Mesendoderm (in vitro differentiated cells): ENCODE results near the gene FAM200C.

ENCODE experiments used
- DNase-seq: peaks from one replicate; pipeline ENCODE4 v3.0.0; 2013
- H2AK5ac ChIP-seq: 2 replicates; pipeline ENCODE4 v1.6.1; 2013; ENCODE audit warnings: low read length, inconsistent platforms
- H2BK120ac ChIP-seq: 2 replicates; pipeline ENCODE4 v1.6.1; 2013; ENCODE audit warnings: low read depth, mild to moderate bottlenecking, low read length, moderate library complexity, mixed read lengths
- H2BK15ac ChIP-seq: replicated peaks from 2 replicates; pipeline ENCODE4 v1.6.1; 2013; ENCODE audit warnings: low read depth, mild to moderate bottlenecking, moderate library complexity
- H2BK5ac ChIP-seq: 2 replicates; pipeline ENCODE4 v1.6.1; 2013; ENCODE audit warnings: low read length, inconsistent platforms
- H3K18ac ChIP-seq: 2 replicates; pipeline ENCODE4 v1.6.1; 2013; ENCODE audit warnings: mild to moderate bottlenecking, low read length, mixed read lengths
- H3K23ac ChIP-seq: one replicate; pipeline ENCODE4 v1.6.1; 2013; ENCODE audit warnings: low read length
- H3K27ac ChIP-seq: 2 replicates; pipeline ENCODE4 v1.5.1; 2013; ENCODE audit warnings: low read depth, mild to moderate bottlenecking, inconsistent platforms, low read length, moderate library complexity
- H3K27me3 ChIP-seq: 2 replicates; pipeline ENCODE4 v1.6.1; 2013; ENCODE audit warnings: low read length, control low read depth, mild to moderate bottlenecking, inconsistent platforms; ENCODE audit not compliant: insufficient read depth, poor library complexity
- H3K36me3 ChIP-seq: 2 replicates; pipeline ENCODE4 v1.6.1; 2013; ENCODE audit warnings: low read length, inconsistent platforms; ENCODE audit not compliant: control insufficient read depth, insufficient read depth
- H3K4ac ChIP-seq: one replicate; pipeline ENCODE4 v1.6.1; 2013; ENCODE audit warnings: low read depth, mild to moderate bottlenecking, low read length, moderate library complexity
- H3K4me1 ChIP-seq: 2 replicates; pipeline ENCODE4 v1.6.1; 2013; ENCODE audit warnings: low read depth, low read length, inconsistent platforms; ENCODE audit not compliant: control insufficient read depth
- H3K4me2 ChIP-seq: 2 replicates; pipeline ENCODE4 v1.6.1; 2013; ENCODE audit warnings: low read length
- H3K4me3 ChIP-seq: 2 replicates; pipeline ENCODE4 v1.5.1; 2013; ENCODE audit warnings: mild to moderate bottlenecking, low read length
- H3K56ac ChIP-seq: one replicate; pipeline ENCODE4 v1.6.1; 2013; ENCODE audit warnings: low read length
- H3K79me1 ChIP-seq: 2 replicates; pipeline ENCODE4 v1.6.1; 2013; ENCODE audit warnings: low read length, inconsistent platforms
- H3K79me2 ChIP-seq: 2 replicates; pipeline ENCODE4 v1.6.1; 2013; ENCODE audit warnings: mild to moderate bottlenecking, low read length; ENCODE audit not compliant: control insufficient read depth, insufficient read depth
- H3K9ac ChIP-seq: 2 replicates; pipeline ENCODE4 v1.6.1; 2013; ENCODE audit warnings: low read length, inconsistent platforms
- H4K5ac ChIP-seq: one replicate; pipeline ENCODE4 v1.6.1; 2013; ENCODE audit warnings: low read length
- H4K8ac ChIP-seq: one replicate; pipeline ENCODE4 v1.6.1; 2013; ENCODE audit warnings: low read depth, mild to moderate bottlenecking, control low read depth, low read length, moderate library complexity
- WGBS: extraction: QIAGEN DNeasy Blood & Tissue Kit; methylation state at CpG from one replicate; pipeline ENCODE4 v1.1.7; 2013; ENCODE audit warnings: low lambda C conversion rate, missing lambda C conversion rate; ENCODE audit not compliant: insufficient coverage; ENCODE audit errors: extremely low coverage; 5-methylcytosine and 5-hydroxymethylcytosine counted together

Gene FAM200C

GRCh38 chr5:160371294-160371693 lies 28.6 kb downstream of the FAM200C start:
- Histone ChIP-seq H3K79me1 (no peaks in the 10 kb centered on the region), H3K4me3 (no peak overlapping the region), H2BK15ac (no peak overlapping the region), H4K5ac (no peak overlapping the region), H3K79me2 (no peaks in the 10 kb centered on the region), H3K23ac (no peak overlapping the region), H2AK5ac (no peak overlapping the region), H3K27ac (no peak overlapping the region), H3K18ac (no peak overlapping the region), H3K36me3 (no peaks in the 10 kb centered on the region), H3K56ac (no peak overlapping the region), H4K8ac (no peak overlapping the region), H3K4me2 (no peak overlapping the region), H3K4ac (no peak overlapping the region), H3K27me3 (peaks cover 8% of the 10 kb centered on the region), H2BK120ac (no peak overlapping the region), H3K9ac (no peak overlapping the region), H2BK5ac (no peak overlapping the region), H3K4me1 (peaks cover 3% of the 10 kb centered on the region)
- DNase-seq, result no peak

- Histone ChIP-seq H3K79me1 (no peaks in the 10 kb centered on the region), H4K5ac (no peak overlapping the region), H3K27me3 (peaks cover 8% of the 10 kb centered on the region), H3K4ac (no peak overlapping the region), H3K56ac (peak overlapping the region; percentile 12), H3K23ac (no peak overlapping the region), H3K27ac (no peak overlapping the region), H2BK15ac (no peak overlapping the region), H3K9ac (peak overlapping the region; percentile 38), H2BK120ac (no peak overlapping the region), H2BK5ac (no peak overlapping the region), H2AK5ac (no peak overlapping the region), H3K36me3 (no peaks in the 10 kb centered on the region), H3K4me2 (peak overlapping the region; percentile 54), H4K8ac (no peak overlapping the region), H3K18ac (no peak overlapping the region), H3K4me1 (peaks cover 3% of the 10 kb centered on the region), H3K79me2 (no peaks in the 10 kb centered on the region), H3K4me3 (peak overlapping the region; percentile 14)
- 100% methylated on average over 1 of the region's 12 CpGs for WGBS
- DNase-seq, result no peak
These were observed 29.2 kb downstream of the FAM200C start for GRCh38 chr5:160370713-160371034.

GRCh38 chr5:160369990-160370712 lies 29.7 kb downstream of the FAM200C start, which contains the start of gene C1QTNF2:
Gene C1QTNF2 (minus strand): TSS chr5:160370626. CDS start chr5:160355011, 15,615 bp downstream.
- Histone ChIP-seq H3K4ac (no peak within 1 kb of the TSS), H2AK5ac (no peak within 1 kb of the TSS), H2BK15ac (no peak within 1 kb of the TSS), H3K27ac (no peak within 1 kb of the TSS), H3K56ac (peak within 1 kb of the TSS; percentile 71), H3K23ac (no peak within 1 kb of the TSS), H4K5ac (no peak within 1 kb of the TSS), H3K4me3 (peak within 1 kb of the TSS; percentile 14), H3K18ac (no peak within 1 kb of the TSS), H3K4me1 (peaks cover 3% of the 10 kb centered on the region), H3K9ac (peak within 1 kb of the TSS; percentile 38), H3K79me2 (no peaks in the 10 kb centered on the region), H2BK5ac (no peak within 1 kb of the TSS), H4K8ac (no peak within 1 kb of the TSS), H3K4me2 (peak within 1 kb of the TSS; percentile 54), H2BK120ac (no peak within 1 kb of the TSS), H3K27me3 (peaks cover 8% of the 10 kb centered on the region), H3K79me1 (no peaks in the 10 kb centered on the region), H3K36me3 (no peaks in the 10 kb centered on the region)
- WGBS, result no CpG with 5 or more reads among the region's 45 CpGs
- peak; percentile 80 for DNase-seq

- H3K9ac ChIP-seq, result no peak overlapping the region
- H2BK120ac ChIP-seq, result no peak overlapping the region
- no peak overlapping the region for H2AK5ac ChIP-seq
- H3K4me3 ChIP-seq, result no peak overlapping the region
- H3K4ac ChIP-seq, result no peak overlapping the region
- no peak overlapping the region for H3K27ac ChIP-seq
- no peaks in the 10 kb centered on the region for H3K36me3 ChIP-seq
- H2BK5ac ChIP-seq, result no peak overlapping the region
- no peak overlapping the region for H4K8ac ChIP-seq
- no peak overlapping the region for H4K5ac ChIP-seq
- H3K18ac ChIP-seq, result no peak overlapping the region
- no peak for DNase-seq
- no peak overlapping the region for H2BK15ac ChIP-seq
- H3K79me1 ChIP-seq, result no peaks in the 10 kb centered on the region
- peaks cover 8% of the 10 kb centered on the region for H3K27me3 ChIP-seq
- no peak overlapping the region for H3K23ac ChIP-seq
- no peaks in the 10 kb centered on the region for H3K79me2 ChIP-seq
- no peak overlapping the region for H3K56ac ChIP-seq
- H3K4me2 ChIP-seq, result no peak overlapping the region
- WGBS, result no CpG with 5 or more reads among the region's 3 CpGs
- peaks cover 3% of the 10 kb centered on the region for H3K4me1 ChIP-seq
These were observed 32.0 kb downstream of the FAM200C start for GRCh38 chr5:160367885-160368284.

GRCh38 chr5:160367261-160367660 lies 32.6 kb downstream of the FAM200C start:
- no peak overlapping the region for H3K4me2 ChIP-seq
- H2BK15ac ChIP-seq, result no peak overlapping the region
- H4K8ac ChIP-seq, result no peak overlapping the region
- peaks cover 8% of the 10 kb centered on the region for H3K27me3 ChIP-seq
- no peak overlapping the region for H2BK5ac ChIP-seq
- no peak for DNase-seq
- H3K4ac ChIP-seq, result no peak overlapping the region
- no CpG with 5 or more reads among the region's 2 CpGs for WGBS
- H3K9ac ChIP-seq, result no peak overlapping the region
- H3K27ac ChIP-seq, result no peak overlapping the region
- peaks cover 3% of the 10 kb centered on the region for H3K4me1 ChIP-seq
- no peaks in the 10 kb centered on the region for H3K79me2 ChIP-seq
- no peak overlapping the region for H4K5ac ChIP-seq
- H3K4me3 ChIP-seq, result no peak overlapping the region
- H2AK5ac ChIP-seq, result no peak overlapping the region
- no peak overlapping the region for H2BK120ac ChIP-seq
- no peaks in the 10 kb centered on the region for H3K79me1 ChIP-seq
- no peaks in the 10 kb centered on the region for H3K36me3 ChIP-seq
- H3K18ac ChIP-seq, result no peak overlapping the region
- no peak overlapping the region for H3K56ac ChIP-seq
- no peak overlapping the region for H3K23ac ChIP-seq

GRCh38 chr5:160366230-160366629 lies 33.6 kb downstream of the FAM200C start:
- WGBS, result no CpG with 5 or more reads among the region's 2 CpGs
- Histone ChIP-seq H3K9ac (no peak overlapping the region), H3K36me3 (no peaks in the 10 kb centered on the region), H2BK5ac (no peak overlapping the region), H3K4me1 (peaks cover 3% of the 10 kb centered on the region), H3K23ac (no peak overlapping the region), H2AK5ac (no peak overlapping the region), H3K27me3 (peaks cover 8% of the 10 kb centered on the region), H4K8ac (no peak overlapping the region), H3K4me3 (no peak overlapping the region), H3K4me2 (no peak overlapping the region), H3K18ac (no peak overlapping the region), H3K79me2 (no peaks in the 10 kb centered on the region), H3K56ac (no peak overlapping the region), H4K5ac (no peak overlapping the region), H3K27ac (no peak overlapping the region), H2BK15ac (no peak overlapping the region), H3K4ac (no peak overlapping the region), H3K79me1 (no peaks in the 10 kb centered on the region), H2BK120ac (no peak overlapping the region)
- no peak for DNase-seq
